ENCODE data around the gene ARMC9.

The ARMC9 gene

DNA sequence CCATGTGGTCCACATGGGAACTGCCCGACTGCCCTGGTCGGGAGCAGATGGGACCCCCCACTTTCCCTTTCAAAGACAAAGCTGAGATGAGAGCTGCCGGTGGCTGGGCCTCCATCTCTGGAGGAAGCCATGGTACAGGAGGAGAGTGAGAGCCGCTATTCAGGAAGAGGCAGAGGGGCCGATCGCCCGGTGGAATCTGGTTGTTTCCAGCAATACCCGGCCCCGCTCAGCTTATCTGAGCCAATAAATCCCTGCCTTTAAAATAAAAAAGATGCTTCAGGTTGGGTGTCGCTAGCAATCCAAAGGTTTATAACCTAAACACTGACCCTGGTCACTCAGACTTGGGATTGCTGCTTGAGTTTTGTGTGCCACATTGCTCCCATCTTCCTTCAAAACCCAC, 181.9 kb downstream of the ARMC9 start:
- no peak for DNase-seq (ENCODE audit: low read depth, low spot score)

DNA sequence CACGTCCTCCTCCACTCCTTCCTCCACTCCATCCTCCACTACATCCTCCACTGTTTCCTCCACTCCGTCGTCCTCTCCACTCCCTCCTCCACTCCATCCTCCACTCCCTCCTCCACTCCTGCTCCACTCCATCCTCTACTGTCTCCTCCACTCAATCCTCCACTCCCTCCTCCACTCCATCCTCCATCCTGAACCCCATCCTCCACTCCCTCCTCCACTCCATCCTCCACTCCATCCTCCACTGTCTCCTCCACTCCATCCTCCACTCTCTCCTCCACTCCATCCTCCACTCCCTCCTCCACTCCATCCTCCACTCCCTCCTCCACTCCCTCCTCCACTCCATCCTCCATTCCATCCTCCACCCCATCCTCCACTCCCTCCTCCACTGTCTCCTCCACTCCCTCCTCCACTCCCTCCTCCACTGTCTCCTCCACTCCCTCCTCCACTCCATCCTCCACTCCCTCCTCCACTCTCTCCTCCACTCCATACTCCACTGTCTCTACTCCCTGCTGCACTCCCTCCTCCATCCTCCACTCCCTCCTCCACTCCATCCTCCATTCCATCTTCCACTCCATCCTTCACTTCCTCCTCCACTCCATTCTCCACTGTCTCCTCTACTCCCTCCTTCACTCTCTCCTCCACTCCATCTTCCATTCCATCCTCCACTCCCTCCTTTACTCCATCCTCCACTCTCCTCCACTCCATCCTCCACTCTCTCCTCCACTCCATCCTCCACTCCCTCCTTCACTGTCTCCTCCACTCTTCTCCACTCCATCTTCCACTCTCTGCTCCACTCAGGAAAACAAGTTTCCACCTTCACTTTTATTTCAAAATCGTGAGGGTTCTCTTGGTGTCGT, 182.8 kb downstream of the ARMC9 start:
- DNase-seq (ENCODE audit: low read depth, low spot score) = no peak

- DNase-seq (ENCODE audit: low read depth, low spot score) = no peak
Measured at GRCh38 chr2:231382116-231382515, 183.7 kb downstream of the ARMC9 start.

- no peak for DNase-seq (ENCODE audit: low read depth, low spot score)
Measured at GRCh38 chr2:231383416-231384108, 185.1 kb downstream of the ARMC9 start.

- DNase-seq (ENCODE audit: low read depth, low spot score) = no peak
Measured at GRCh38 chr2:231384109-231384435, 185.6 kb downstream of the ARMC9 start.

DNA sequence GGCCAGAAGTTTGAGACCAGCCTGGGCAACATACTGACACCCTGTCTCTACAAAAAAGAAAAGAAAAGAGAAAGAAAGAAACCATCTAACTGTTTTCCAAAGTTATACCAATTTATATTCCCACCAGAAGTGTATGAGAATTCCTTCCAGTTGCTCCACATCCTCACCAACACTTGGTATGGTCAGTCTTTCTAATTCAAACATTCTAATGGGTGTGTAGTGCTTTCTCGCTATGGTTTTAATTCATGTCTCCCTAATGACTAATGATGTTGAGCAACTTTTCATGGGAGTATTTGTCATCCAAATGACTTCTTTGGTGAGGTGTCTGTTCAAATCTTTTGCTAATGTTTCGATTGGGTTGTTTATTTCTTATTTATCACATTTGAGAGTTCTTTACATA, 186.5 kb downstream of the ARMC9 start:
- no peak for DNase-seq (ENCODE audit: low read depth, low spot score)

- no peak for DNase-seq (ENCODE audit: low read depth, low spot score)
Measured at GRCh38 chr2:231385429-231385828, 187.0 kb downstream of the ARMC9 start.

DNA sequence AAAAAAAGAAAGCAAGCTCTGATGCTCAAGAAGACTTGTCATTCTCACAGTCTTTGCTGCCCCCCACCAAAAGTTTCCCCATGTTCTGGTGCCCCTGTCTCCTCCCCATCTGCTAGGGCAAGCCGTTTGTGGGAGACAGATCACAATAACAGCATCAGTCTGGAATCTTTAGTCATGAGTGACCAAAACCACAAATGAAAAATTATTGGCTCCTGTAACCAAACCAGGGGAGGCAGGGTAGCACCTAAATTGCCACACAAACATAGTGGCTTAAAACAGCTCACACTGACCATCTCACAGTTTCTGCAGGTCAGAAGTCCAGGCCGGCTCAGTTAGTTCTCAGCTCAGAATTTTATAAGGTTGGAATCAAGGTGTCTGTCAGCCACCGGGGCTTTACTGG, 188.0 kb downstream of the ARMC9 start:
- DNase-seq (ENCODE audit: low read depth, low spot score) = no peak

DNA sequence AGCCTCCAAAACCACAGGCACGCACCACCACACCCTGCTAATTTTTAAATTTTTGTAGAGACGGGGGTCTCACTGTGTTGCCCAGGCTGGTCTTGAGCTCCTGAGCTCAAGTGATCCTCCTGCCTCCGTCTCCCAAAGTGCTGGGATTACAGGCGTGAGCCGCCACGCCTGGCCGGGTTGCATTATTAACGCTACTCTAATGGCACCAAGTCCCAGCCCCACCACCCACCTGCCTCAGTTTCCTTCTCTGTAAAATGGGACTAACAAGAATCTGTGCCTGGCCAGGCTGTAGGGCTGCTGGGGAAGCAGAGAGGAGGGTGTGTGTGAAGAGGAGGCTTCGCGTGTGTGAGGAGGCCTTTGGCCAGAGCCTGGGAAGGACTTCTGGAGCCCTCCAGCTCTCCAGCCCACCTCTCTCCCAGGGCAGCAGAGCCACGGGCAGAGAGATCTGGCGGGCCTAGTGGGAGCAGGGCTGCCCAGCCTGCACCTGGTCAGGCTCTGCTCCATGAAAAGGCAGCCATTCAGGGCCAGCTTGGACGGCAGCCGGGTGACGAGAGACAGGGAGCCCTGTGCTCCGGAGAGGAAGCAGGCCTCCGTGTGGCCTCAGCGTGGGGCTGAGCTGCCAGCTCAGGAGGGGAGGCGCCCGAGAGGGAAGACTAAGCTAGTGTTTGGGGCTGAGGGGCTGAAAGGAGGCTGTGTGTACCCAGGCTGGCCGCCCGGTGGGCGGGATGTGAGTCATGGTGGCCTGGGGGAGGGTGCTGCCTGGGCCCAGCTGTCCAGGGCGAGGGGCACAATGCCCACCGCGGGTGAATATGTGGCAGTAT, 189.7 kb downstream of the ARMC9 start:
- no peak for DNase-seq (ENCODE audit: low read depth, low spot score)

- no peak for DNase-seq (ENCODE audit: low read depth, low spot score)
Measured at GRCh38 chr2:231388725-231389346, 190.4 kb downstream of the ARMC9 start.

- DNase-seq (ENCODE audit: low read depth, low spot score) = no peak
Measured at GRCh38 chr2:231390667-231391066, 192.2 kb downstream of the ARMC9 start.

GRCh38 chr2:231391981-231392380, 193.6 kb downstream of the ARMC9 start:
- DNase-seq (ENCODE audit: low read depth, low spot score) = no peak

DNA sequence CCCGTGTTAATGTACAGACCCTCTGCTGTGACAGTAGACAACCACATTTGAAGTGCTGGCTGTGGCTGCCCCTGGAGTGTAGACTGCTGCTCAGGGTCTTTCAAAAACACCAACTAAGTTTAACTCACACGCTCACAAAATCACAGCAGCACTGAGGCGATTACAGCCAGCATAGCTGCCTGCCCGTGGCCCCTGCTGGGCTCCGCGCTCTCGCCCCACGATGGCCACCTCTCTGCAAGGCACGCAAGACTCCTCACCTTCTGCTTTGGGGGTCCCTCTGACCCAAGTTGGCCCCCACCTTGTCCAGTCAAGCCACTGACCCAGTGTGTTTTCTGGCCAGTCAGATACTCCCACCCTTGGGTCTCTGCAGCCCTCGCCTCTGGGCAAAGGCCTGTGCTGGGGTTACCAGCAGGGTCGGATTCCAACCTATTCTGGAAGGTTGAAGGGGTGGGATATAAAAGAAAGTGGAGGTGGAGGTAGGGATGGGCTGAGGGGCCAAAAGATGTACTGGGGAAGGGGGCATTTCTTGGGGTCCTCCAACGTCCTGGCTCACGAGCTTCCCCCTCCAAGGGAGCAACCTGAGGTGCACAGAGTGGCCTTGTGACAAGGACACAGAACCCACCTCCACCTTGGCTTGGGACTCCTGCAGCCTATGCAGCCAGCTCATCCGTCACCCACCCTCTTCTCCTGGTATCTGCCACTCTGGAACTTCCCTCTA, 194.2 kb downstream of the ARMC9 start:
- DNase-seq (ENCODE audit: low read depth, low spot score) = no peak

DNA sequence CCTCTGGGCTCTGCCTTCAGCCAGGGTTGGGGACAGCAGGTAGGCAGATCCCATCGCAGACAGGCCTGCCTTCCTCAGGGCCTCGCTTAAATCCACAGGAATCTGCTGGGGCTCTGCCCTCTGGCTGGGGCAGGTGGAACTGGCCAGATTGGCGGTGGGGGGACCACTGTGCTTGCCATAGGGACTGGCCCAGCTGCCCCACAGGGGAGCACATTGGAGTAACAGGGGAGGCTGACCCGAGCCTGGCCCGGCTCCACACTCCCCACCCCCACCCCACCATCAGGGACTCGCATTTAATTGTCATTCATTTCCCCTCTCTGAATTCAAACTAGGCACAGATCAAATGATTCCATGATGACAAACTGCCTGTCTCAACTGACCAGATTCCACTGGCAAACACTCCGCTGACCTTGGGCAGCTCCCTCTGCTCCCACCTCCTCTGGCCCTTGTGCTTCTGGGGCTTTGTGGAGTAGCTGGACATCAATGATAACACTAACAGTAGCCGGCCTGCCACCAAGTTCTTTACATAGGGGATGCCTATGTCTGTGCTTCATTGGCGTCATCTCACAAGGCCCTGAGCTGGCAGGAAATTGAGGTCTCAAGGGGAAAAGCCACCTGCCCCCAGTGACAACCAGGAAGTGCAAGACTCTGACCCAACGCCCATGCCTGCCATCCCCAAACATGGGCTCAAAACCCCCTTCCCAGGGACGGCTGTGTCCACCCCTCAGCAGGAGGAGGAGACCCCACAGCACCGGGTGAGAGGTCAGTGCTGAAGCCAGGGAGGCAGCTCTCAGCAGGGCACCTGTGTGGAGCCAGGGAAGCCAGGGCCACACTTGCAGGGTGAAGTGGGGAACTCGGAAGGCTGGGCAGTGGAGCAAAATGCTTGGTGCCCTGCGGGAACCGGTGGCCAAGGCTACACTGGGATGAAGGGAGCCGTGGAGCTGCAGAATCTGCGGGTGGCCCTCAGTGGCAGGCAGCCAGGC, 195.0 kb downstream of the ARMC9 start:
- no peak for DNase-seq (ENCODE audit: low read depth, low spot score)

- no peak for DNase-seq (ENCODE audit: low read depth, low spot score)
Measured at GRCh38 chr2:231394211-231395141, 196.0 kb downstream of the ARMC9 start.

- no peak for DNase-seq (ENCODE audit: low read depth, low spot score)
Measured at GRCh38 chr2:231395188-231396057, 197.0 kb downstream of the ARMC9 start, which contains the start of gene B3GNT7. TSS of gene B3GNT7 (plus strand) at chr2:231395710. CDS start at chr2:231395804, 94 bp downstream.

DNA sequence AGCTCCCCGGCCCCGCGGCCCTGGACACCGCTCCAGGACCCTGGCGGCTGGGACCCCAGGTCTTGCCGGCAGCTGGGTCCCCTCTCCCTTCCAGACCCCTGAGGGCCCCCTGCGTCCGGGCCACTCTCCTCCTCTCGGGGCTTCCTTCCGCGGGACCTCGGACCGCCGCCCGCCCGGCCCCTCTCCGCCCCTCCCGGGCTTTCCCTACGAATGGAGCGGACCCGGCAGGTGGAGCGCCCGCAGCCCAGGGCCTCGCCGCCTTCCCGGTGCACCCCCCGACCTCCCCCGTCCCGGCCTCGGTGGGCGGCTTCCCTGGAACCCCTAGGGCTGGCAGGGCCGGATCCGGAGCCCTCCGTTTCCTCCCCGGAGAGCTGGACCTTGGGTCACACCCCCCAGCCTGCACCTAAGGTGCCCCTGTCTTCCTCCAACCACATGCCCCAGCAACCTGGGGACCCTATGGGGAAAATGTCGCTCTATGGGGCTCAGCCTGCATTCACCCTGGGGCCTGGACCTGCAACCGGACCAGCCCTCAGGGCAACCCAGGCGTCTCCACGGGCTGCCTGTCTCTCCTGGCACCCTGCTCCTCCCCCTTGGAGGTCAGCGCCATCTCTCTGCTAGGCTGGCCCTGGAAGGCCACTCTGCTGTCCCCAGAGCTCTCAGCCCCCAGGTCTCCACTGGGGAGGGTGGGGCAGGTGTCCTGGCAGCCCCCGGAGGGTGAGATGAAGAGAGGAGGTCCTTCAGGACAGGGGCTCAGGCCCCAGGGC, 197.8 kb downstream of the ARMC9 start:
- DNase-seq (ENCODE audit: low read depth, low spot score) = no peak
